GM23248 (cell line): ENCODE results near the gene SERAC1. TPM values are rescaled to one million over a fixed set of nuclear protein-coding genes. Genes with fewer than 3 reads are reported as not detected.

Experiments used
- DNase-seq: peaks from one replicate; pipeline ENCODE4 v3.0.0-alpha.2; 2015
- H2AFZ ChIP-seq: fragments of 200-600 bp; sonication (generic); 2 replicates; pipeline ENCODE4 v1.6.1; 2016; ENCODE audit warnings: antibody characterized with exemption
- H3F3A ChIP-seq: fragments of 200-600 bp; sonication (generic); 2 replicates; pipeline ENCODE4 v1.6.1; 2016; ENCODE audit warnings: mild to moderate bottlenecking, antibody characterized with exemption, mixed run types; ENCODE audit not compliant: insufficient read depth
- H3K27ac ChIP-seq: fragments of 200-600 bp; sonication (generic); 2 replicates; pipeline ENCODE4 v1.5.1; 2016; ENCODE audit warnings: mild to moderate bottlenecking
- H3K27me3 ChIP-seq: fragments of 200-600 bp; sonication (generic); replicated peaks from 2 replicates; pipeline ENCODE4 v1.6.1; 2016; ENCODE audit warnings: mild to moderate bottlenecking; ENCODE audit not compliant: insufficient read depth
- H3K36me3 ChIP-seq: fragments of 200-600 bp; sonication (generic); 2 replicates; pipeline ENCODE4 v1.6.1; 2016; ENCODE audit warnings: low read depth, mild to moderate bottlenecking
- H3K4me1 ChIP-seq: fragments of 200-600 bp; sonication (generic); 2 replicates; pipeline ENCODE4 v1.6.1; 2016; ENCODE audit warnings: mild to moderate bottlenecking; ENCODE audit not compliant: insufficient read depth
- H3K4me2 ChIP-seq: fragments of 200-600 bp; sonication (generic); one replicate; pipeline ENCODE4 v1.6.1; 2016; ENCODE audit warnings: mild to moderate bottlenecking; ENCODE audit not compliant: unreplicated experiment
- H3K4me3 ChIP-seq: fragments of 200-600 bp; sonication (generic); 2 replicates; pipeline ENCODE4 v1.5.1; 2016; ENCODE audit warnings: mild to moderate bottlenecking
- H3K79me2 ChIP-seq: fragments of 200-600 bp; sonication (generic); 2 replicates; pipeline ENCODE4 v1.6.1; 2016; ENCODE audit warnings: mild to moderate bottlenecking; ENCODE audit not compliant: insufficient read depth
- H3K9ac ChIP-seq: fragments of 200-600 bp; sonication (generic); 2 replicates; pipeline ENCODE4 v1.6.1; 2016; ENCODE audit warnings: mild to moderate bottlenecking
- H3K9me2 ChIP-seq: fragments of 200-600 bp; sonication (generic); 2 replicates; pipeline ENCODE4 v1.6.1; 2016; ENCODE audit warnings: mixed run types, mild to moderate bottlenecking, moderate library complexity; ENCODE audit not compliant: insufficient read depth
- H3K9me3 ChIP-seq: fragments of 200-600 bp; sonication (generic); one replicate; pipeline ENCODE4 v1.6.1; 2017; ENCODE audit warnings: low read depth
- H4K20me1 ChIP-seq: fragments of 200-600 bp; sonication (generic); 2 replicates; pipeline ENCODE4 v1.6.0; 2016; ENCODE audit not compliant: insufficient read depth
- EZH2 ChIP-seq: fragments of 200-600 bp; sonication (generic); IDR thresholded peaks from 2 replicates; pipeline ENCODE4 v1.6.1; 2018; ENCODE audit warnings: antibody characterized with exemption, mild to moderate bottlenecking; ENCODE audit not compliant: insufficient read depth, poor library complexity, severe bottlenecking
- EZH2phosphoT487 ChIP-seq: fragments of 200-600 bp; sonication (generic); IDR thresholded peaks from 2 replicates; pipeline ENCODE4 v1.6.1; 2018; ENCODE audit warnings: antibody characterized with exemption, moderate library complexity, mild to moderate bottlenecking, low read depth; ENCODE audit not compliant: insufficient read depth
- WGBS, 2 experiments: methylation state at CpG; one replicate each; pipeline ENCODE4 v1.1.6; 2015 to 2017; ENCODE audit warnings: low lambda C conversion rate in 2 of 2, low coverage in 1 of 2; ENCODE audit errors: missing lambda C conversion rate in 2 of 2; 5-methylcytosine and 5-hydroxymethylcytosine counted together
- in situ Hi-C: fragments of 300-500 bp; cut with MboI; formaldehyde crosslinking; loops from 2 replicates; pipeline ENCODE4 v1.15.0; 2020
- polyA plus RNA-seq: library from polyadenylated mRNA; unstranded; fragments of >200 nt; fragmentation: Nextera tagmentation; extraction: Ambion mirVana; gene quantifications from 2 replicates; pipeline ENCODE4 v1.2.1, GENCODE V29; 2016
- total RNA-seq: library from RNA; depleted of rRNA; stranded (reverse); fragments of >200 nt; shearing (Covaris generic); gene quantifications from 2 replicates; pipeline ENCODE4 v1.2.3, GENCODE V29; 2014

The SERAC1 gene
- total and polyA plus RNA-seq, 2 experiments from 2014 or later: 8.4 to 10.8 TPM

- H3K4me3 ChIP-seq: no peak overlapping the region
- TF ChIP-seq EZH2: no peak
- TF ChIP-seq EZH2phosphoT487: no peak
- H3K4me2 ChIP-seq: no peak overlapping the region
- H4K20me1 ChIP-seq: no peaks in the 10 kb centered on the region
- H2AFZ ChIP-seq: no peak overlapping the region
- 91 to 96% methylated on average over 6 of the region's 6 CpGs for WGBS, 2 experiments
- in situ Hi-C loops: no loop called here
- H3K27me3 ChIP-seq: no peaks in the 10 kb centered on the region
- no peaks in the 10 kb centered on the region for H3K4me1 ChIP-seq
- H3K9ac ChIP-seq: no peak overlapping the region
- H3K9me3 ChIP-seq: no peaks in the 10 kb centered on the region
- H3K36me3 ChIP-seq: peaks cover 12% of the 10 kb centered on the region; the same call in 1 of the 2 replicates
- H3F3A ChIP-seq: peaks cover 32% of the 10 kb centered on the region
- H3K27ac ChIP-seq: no peak overlapping the region
- H3K9me2 ChIP-seq: no peaks in the 10 kb centered on the region
- DNase-seq: no peak
- H3K79me2 ChIP-seq: no peaks in the 10 kb centered on the region
Observed at GRCh38 chr6:158115508-158115907, 52.6 kb downstream of the SERAC1 start.

GRCh38 chr6:158115102-158115501 lies 53.0 kb downstream of the SERAC1 start:
- Histone ChIP-seq H3K27ac (no peak overlapping the region), H3K36me3 (peaks cover 14% of the 10 kb centered on the region; the same call in 1 of the 2 replicates), H3K27me3 (no peaks in the 10 kb centered on the region), H3F3A (peaks cover 36% of the 10 kb centered on the region), H3K9ac (no peak overlapping the region), H3K79me2 (no peaks in the 10 kb centered on the region), H3K9me2 (no peaks in the 10 kb centered on the region), H3K4me2 (no peak overlapping the region), H3K4me3 (no peak overlapping the region), H3K4me1 (no peaks in the 10 kb centered on the region), H2AFZ (no peak overlapping the region), H3K9me3 (no peaks in the 10 kb centered on the region), H4K20me1 (no peaks in the 10 kb centered on the region)
- in situ Hi-C loops: no loop called here
- TF ChIP-seq EZH2 (no peak), EZH2phosphoT487 (no peak)
- DNase-seq: no peak
- WGBS, 2 experiments: 94 to 96% methylated on average over 4 of the region's 4 CpGs

GRCh38 chr6:158113802-158114201 lies 54.3 kb downstream of the SERAC1 start:
- H3K36me3 ChIP-seq: peaks cover 16% of the 10 kb centered on the region; the same call in 1 of the 2 replicates
- H3K9me2 ChIP-seq: no peaks in the 10 kb centered on the region
- no peak overlapping the region for H3K4me2 ChIP-seq
- no peak for TF ChIP-seq EZH2
- no peak for TF ChIP-seq EZH2phosphoT487
- no peaks in the 10 kb centered on the region for H4K20me1 ChIP-seq
- H3K79me2 ChIP-seq: no peaks in the 10 kb centered on the region
- in situ Hi-C loops: no loop called here
- no peak overlapping the region for H2AFZ ChIP-seq
- H3K27me3 ChIP-seq: no peaks in the 10 kb centered on the region
- H3K4me1 ChIP-seq: no peaks in the 10 kb centered on the region
- H3K9me3 ChIP-seq: no peaks in the 10 kb centered on the region
- no peak for DNase-seq
- H3F3A ChIP-seq: peaks cover 39% of the 10 kb centered on the region
- H3K27ac ChIP-seq: no peak overlapping the region
- no peak overlapping the region for H3K9ac ChIP-seq
- H3K4me3 ChIP-seq: no peak overlapping the region

GRCh38 chr6:158111987-158112386 lies 56.1 kb downstream of the SERAC1 start:
- no peaks in the 10 kb centered on the region for H3K27me3 ChIP-seq

GRCh38 chr6:158110986-158111385 lies 57.1 kb downstream of the SERAC1 start:
- Histone ChIP-seq H3K4me3 (no peak overlapping the region), H3K79me2 (no peaks in the 10 kb centered on the region), H3K27me3 (no peaks in the 10 kb centered on the region), H3K36me3 (peaks cover 19% of the 10 kb centered on the region; the same call in 1 of the 2 replicates), H3K27ac (no peak overlapping the region), H3K9me2 (no peaks in the 10 kb centered on the region), H4K20me1 (no peaks in the 10 kb centered on the region), H3K4me2 (no peak overlapping the region), H2AFZ (no peak overlapping the region), H3K9me3 (no peaks in the 10 kb centered on the region), H3F3A (peaks cover 33% of the 10 kb centered on the region), H3K4me1 (no peaks in the 10 kb centered on the region), H3K9ac (no peak overlapping the region)
- 83 to 87% methylated on average over 5 of the region's 5 CpGs for WGBS, 2 experiments
- no peak for DNase-seq
- TF ChIP-seq EZH2phosphoT487 (no peak), EZH2 (no peak)
- in situ Hi-C loops: no loop called here

More at GRCh38 chr6:158111987-158112386, 56.1 kb downstream of the SERAC1 start:
- WGBS, 2 experiments: 93 to 94% methylated on average over 5 of the region's 5 CpGs
- H3K9me3 ChIP-seq: no peaks in the 10 kb centered on the region
- no peaks in the 10 kb centered on the region for H3K9me2 ChIP-seq
- no peak overlapping the region for H3K4me2 ChIP-seq
- H2AFZ ChIP-seq: no peak overlapping the region
- H3K4me3 ChIP-seq: no peak overlapping the region
- in situ Hi-C loops: no loop called here
- no peak for DNase-seq
- H3K27ac ChIP-seq: no peak overlapping the region
- H3F3A ChIP-seq: peaks cover 33% of the 10 kb centered on the region
- no peak overlapping the region for H3K9ac ChIP-seq
- H3K4me1 ChIP-seq: no peaks in the 10 kb centered on the region
- TF ChIP-seq EZH2: no peak
- no peak for TF ChIP-seq EZH2phosphoT487
- peaks cover 19% of the 10 kb centered on the region; the same call in 1 of the 2 replicates for H3K36me3 ChIP-seq
- H4K20me1 ChIP-seq: no peaks in the 10 kb centered on the region
- H3K79me2 ChIP-seq: no peaks in the 10 kb centered on the region
